ENCODE results near the gene PTPN14.

PTPN14 gene

GRCh38 chr1:214329470-214330220 lies 221.8 kb downstream of the PTPN14 start:
- H3K27me3 ChIP-seq (ENCODE audit: insufficient read depth, poor library complexity, severe bottlenecking) = no peaks in the 10 kb centered on the region
- DNase-seq (ENCODE audit: low read depth in 1 of 2, low spot score in 1 of 2) = no peak
- H3K4me3 ChIP-seq (replicated peaks; ENCODE audit: insufficient read depth, low read length) = no peak overlapping the region
- no peak overlapping the region for H3K27ac ChIP-seq (replicated peaks)
- no peak for TF ChIP-seq CTCF (IDR thresholded peaks at IDR 0.05; ENCODE audit: insufficient read depth, low read length)
- no peak for TF ChIP-seq SPI1 (IDR thresholded peaks at IDR 0.05; ENCODE audit: borderline replicate concordance, low read depth)
- no peak for TF ChIP-seq POLR2AphosphoS5 (IDR thresholded peaks at IDR 0.05; ENCODE audit: low read depth)
- TF ChIP-seq REST (IDR thresholded peaks at IDR 0.05; ENCODE audit: insufficient replicate concordance, low read depth) = no peak

GRCh38 chr1:214328770-214329469 lies 222.5 kb downstream of the PTPN14 start:
- Histone ChIP-seq H3K4me3 (replicated peaks; ENCODE audit: insufficient read depth, low read length) (no peak overlapping the region), H3K27me3 (ENCODE audit: insufficient read depth, poor library complexity, severe bottlenecking) (no peaks in the 10 kb centered on the region), H3K27ac (replicated peaks) (no peak overlapping the region)
- peak; percentile 91 for TF ChIP-seq CTCF (IDR thresholded peaks at IDR 0.05; ENCODE audit: insufficient read depth, low read length)
- no peak for TF ChIP-seq REST (IDR thresholded peaks at IDR 0.05; ENCODE audit: insufficient replicate concordance, low read depth)
- peak; percentile 44 to 70 for DNase-seq (ENCODE audit: low read depth in 1 of 2, low spot score in 1 of 2)

GRCh38 chr1:214327514-214327913 lies 223.9 kb downstream of the PTPN14 start:
- Histone ChIP-seq H3K27ac (replicated peaks) (no peak overlapping the region), H3K4me3 (replicated peaks; ENCODE audit: insufficient read depth, low read length) (no peak overlapping the region), H3K27me3 (ENCODE audit: insufficient read depth, poor library complexity, severe bottlenecking) (no peaks in the 10 kb centered on the region)
- TF ChIP-seq SPI1 (IDR thresholded peaks at IDR 0.05; ENCODE audit: borderline replicate concordance, low read depth) (no peak), GABPA (IDR thresholded peaks at IDR 0.05; ENCODE audit: low read depth) (no peak), POLR2AphosphoS5 (IDR thresholded peaks at IDR 0.05; ENCODE audit: low read depth) (no peak), REST (IDR thresholded peaks at IDR 0.05; ENCODE audit: insufficient replicate concordance, low read depth) (no peak), CTCF (IDR thresholded peaks at IDR 0.05; ENCODE audit: insufficient read depth, low read length) (no peak)
- DNase-seq (ENCODE audit: low read depth in 1 of 2, low spot score in 1 of 2) = no peak
